Brain pericyte (primary cell): ENCODE measurements around the gene KAT7.

ENCODE experiments used
- DNase-seq: peaks from one replicate; pipeline ENCODE4 v3.0.0-alpha.2; 2012; ENCODE audit warnings: low read depth, low spot score

KAT7 gene

GRCh38 chr17:49842371-49842770 lies 53.9 kb downstream of the KAT7 start:
- DNase-seq: no peak

- no peak for DNase-seq
These were observed 54.4 kb downstream of the KAT7 start for GRCh38 chr17:49842846-49843245.

GRCh38 chr17:49843774-49844350 lies 55.4 kb downstream of the KAT7 start:
- DNase-seq: no peak

GRCh38 chr17:49845321-49845720 lies 56.8 kb downstream of the KAT7 start:
- DNase-seq: no peak

- no peak for DNase-seq
These were observed 58.6 kb downstream of the KAT7 start for GRCh38 chr17:49846938-49847712.

GRCh38 chr17:49848019-49848473 lies 59.6 kb downstream of the KAT7 start, which contains the start of gene TAC4:
Gene TAC4 (minus strand): TSS chr17:49848069. CDS start chr17:49848017, 52 bp downstream.
- no peak for DNase-seq

- DNase-seq: no peak
These were observed 60.3 kb downstream of the KAT7 start for GRCh38 chr17:49848739-49849138.

GRCh38 chr17:49850218-49850610 lies 61.7 kb downstream of the KAT7 start:
- no peak for DNase-seq

- no peak for DNase-seq
These were observed 62.4 kb downstream of the KAT7 start for GRCh38 chr17:49850772-49851386.

GRCh38 chr17:49851387-49852291 lies 63.2 kb downstream of the KAT7 start:
- no peak for DNase-seq

GRCh38 chr17:49853470-49854015 lies 65.1 kb downstream of the KAT7 start:
- no peak for DNase-seq

- no peak for DNase-seq
These were observed 65.6 kb downstream of the KAT7 start for GRCh38 chr17:49854126-49854525.

- no peak for DNase-seq
These were observed 70.3 kb downstream of the KAT7 start for GRCh38 chr17:49858796-49859195.

- no peak for DNase-seq
These were observed 71.8 kb downstream of the KAT7 start for GRCh38 chr17:49859991-49860953.

- DNase-seq: no peak
These were observed 72.8 kb downstream of the KAT7 start for GRCh38 chr17:49861150-49861884.

- DNase-seq: no peak
These were observed 74.4 kb downstream of the KAT7 start for GRCh38 chr17:49862781-49863331.

GRCh38 chr17:49866019-49866380 lies 77.5 kb downstream of the KAT7 start:
- DNase-seq: no peak

- DNase-seq: no peak
These were observed 78.5 kb downstream of the KAT7 start for GRCh38 chr17:49866882-49867413.

GRCh38 chr17:49869038-49869374 lies 80.5 kb downstream of the KAT7 start:
- DNase-seq: no peak
